HT1080 (cell line): ENCODE results near the gene CCDC122. TPM values are rescaled to one million over a fixed set of nuclear protein-coding genes. Genes with fewer than 3 reads are reported as not detected.

Experiments used
- DNase-seq: peaks from one replicate; pipeline ENCODE4 v3.0.0-alpha.2; 2015; ENCODE audit warnings: low read depth
- total RNA-seq: library from RNA; depleted of rRNA; stranded (reverse); fragments of >200 nt; shearing (Covaris generic); gene quantifications from 2 replicates; pipeline ENCODE4 v1.2.3, GENCODE V29; 2014

CCDC122 gene
- total RNA-seq, 1 experiment from 2014 or later: 4.1 TPM

DNA sequence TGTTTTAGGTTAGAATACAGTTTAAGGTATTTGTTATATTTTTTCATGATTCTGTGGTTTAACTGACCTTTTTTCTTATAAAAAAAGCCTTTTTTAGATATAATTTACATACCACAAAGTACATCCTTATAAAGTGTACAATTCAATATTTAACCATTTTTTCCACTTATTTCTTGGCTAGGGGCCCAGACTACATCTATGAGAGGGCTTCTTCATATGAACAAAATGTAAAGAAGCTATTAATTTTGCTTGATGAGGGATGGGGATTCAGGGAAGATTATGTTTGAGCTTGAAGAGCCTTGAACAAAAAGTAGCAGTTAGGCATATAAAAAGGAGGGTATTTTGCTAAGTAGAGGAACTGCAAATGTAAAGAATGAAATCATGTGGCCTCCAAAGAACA is 2.2 kb downstream of the CCDC122 start:
- no peak for DNase-seq

DNA sequence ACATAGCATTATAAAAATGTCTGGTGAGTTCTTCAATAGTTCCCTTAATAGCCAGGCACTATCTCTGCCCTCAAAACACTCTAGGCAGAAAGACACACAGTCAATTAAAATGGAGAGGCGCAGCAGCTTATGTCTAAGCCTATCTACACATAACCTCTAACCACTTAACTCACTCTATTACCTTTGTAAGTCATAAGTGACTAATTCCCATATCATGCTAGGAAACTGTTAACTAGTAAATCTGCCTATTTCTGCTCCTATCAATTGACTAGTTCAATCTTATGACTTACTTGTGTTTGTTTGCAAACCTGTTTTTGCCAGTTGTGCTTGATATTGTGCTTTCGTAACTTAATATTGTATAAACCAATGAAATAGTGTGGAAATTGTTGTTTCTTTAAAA is 3.2 kb downstream of the CCDC122 start:
- DNase-seq: no peak

DNA sequence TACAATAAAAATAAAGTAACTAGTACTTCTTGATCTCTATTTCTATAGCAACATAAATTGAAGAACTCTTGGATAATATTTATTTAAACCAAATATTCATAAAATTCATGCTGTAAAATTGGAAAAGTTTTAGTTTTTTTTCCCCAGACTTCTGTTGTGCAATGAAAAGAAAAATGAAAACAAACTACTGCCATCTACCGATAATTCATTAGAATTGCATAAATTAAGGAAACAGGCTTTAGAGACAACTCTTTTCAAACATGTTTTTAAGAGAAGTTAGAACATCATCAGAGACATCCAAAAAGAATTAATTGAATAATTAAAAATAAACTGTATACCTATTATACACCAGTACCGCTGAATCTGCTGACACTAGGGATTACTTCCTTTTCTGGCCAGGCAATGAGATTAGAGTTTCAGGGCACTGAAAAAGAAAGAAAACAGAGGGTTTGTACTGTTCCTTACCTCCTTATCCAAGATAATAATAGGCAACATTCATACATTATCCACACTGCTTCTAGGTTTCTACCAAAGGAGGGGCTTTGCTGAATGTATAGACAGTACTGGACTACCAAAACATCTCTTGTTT is 4.9 kb downstream of the CCDC122 start:
- DNase-seq: peak; percentile 22

DNA sequence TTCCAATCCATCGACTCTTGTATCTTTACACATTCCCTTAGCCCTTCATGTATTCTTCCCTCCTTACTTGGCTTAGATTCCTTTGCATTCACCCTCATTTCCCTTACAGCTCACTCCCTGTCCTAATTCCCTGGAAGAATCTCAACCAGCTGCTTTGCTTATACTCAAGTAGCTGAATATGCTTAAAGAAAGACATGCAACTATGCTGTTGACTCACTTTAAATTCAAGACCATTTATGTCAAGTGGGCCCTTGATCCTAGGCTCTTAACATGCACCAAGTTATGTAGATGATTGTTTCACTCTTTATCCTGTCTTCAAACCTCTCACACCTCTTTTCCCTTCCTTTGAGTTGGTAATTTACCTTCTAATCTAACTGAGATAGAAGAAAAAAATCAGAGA is 7.4 kb downstream of the CCDC122 start:
- DNase-seq: no peak

DNA sequence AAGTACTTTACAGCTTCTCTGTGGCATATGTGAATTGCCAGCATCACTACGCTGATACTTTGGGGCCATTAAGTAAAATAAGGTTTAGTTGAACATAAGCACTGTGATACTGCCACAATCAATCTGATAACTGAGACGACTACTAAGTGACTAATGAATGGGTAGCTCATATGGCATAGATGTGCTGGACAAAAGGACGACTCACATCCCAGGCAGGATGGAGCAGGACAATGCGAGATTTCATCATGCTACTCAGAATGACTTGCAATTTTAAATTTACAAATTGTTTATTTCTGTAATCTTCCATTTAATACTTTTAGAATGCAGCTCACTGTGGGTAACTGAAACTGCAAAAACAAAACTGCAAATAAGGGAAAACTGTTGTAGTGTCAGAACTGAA is 13.6 kb downstream of the CCDC122 start:
- peak; percentile 70 for DNase-seq

DNA sequence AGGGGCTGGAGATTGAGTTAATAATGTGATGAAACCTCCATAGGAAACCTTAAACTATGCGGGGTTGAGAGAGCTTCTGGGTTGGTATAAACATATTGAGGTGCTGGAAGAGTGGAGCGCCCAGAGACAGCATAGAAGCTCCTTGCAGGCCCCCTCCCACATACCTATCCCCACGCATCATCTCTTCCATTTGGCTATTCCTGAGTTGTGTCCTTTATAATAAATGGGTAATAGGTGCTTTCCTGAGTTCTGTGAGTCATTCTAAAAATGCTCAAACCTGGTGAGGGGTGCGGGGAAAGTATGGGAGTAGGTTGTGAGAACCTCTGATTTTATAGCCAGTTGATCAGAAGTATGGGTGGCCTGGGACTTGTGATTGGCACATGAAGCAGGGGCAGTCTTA is 14.6 kb downstream of the CCDC122 start:
- DNase-seq: peak; percentile 18

DNA sequence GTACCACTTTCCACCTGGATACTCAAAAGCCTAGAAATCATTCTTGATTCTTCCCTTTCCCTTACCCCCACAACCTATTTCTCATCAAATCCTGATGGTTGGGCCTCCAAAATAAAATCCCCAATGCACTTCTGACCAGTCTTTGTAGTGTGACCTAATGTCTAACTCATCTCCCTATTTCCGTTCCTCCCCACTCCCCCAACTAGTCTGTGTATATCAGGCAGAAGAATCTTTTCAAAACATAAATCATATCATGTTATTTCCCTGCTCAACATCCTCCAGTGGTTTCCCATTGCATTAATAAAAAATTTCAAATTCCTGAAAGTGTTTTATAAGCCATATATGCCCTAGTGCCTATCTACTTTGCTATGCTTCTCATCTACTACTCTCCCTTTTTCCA is 17.7 kb downstream of the CCDC122 start:
- DNase-seq: peak; percentile 17

DNA sequence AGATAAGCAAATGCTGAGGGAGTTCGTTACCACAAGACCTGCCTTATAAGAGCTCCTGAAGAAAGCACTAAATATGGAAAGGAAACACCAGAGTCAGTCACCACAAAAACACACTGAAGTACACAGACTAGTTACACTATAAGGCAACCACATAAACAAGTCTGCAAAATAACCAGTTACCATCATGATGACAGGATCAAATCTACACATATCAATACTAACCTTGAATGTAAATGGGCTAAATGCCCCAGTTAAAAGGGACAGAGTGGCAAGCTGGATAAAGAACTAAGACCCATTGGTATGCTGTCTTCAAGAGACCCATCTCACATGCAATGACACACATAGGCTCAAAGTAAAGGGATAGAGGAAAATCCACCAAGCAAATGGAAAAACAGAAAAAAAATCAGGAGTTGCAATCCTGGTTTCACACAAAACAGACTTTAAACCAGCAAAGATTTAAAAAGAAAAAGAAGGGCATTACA is 26.6 kb downstream of the CCDC122 start:
- DNase-seq: no peak

DNA sequence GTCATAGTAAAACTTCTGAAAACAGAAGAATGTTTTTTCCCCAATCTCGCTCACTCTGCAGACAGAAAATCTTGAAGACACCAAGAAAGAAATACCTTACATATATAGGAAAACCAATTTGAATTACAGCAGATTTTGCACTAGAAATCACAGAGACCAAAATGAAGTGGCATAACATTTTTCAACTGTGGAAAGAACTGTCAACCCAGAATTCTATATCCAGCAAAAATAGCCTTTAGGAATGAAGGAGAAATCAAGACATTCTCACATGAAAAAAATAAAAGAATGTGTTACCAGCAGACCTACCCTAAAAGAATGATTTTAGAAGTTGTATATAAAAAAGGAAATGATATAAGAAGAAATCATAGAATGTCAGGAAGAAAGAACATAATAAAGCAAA is 28.7 kb downstream of the CCDC122 start:
- DNase-seq: no peak

DNA sequence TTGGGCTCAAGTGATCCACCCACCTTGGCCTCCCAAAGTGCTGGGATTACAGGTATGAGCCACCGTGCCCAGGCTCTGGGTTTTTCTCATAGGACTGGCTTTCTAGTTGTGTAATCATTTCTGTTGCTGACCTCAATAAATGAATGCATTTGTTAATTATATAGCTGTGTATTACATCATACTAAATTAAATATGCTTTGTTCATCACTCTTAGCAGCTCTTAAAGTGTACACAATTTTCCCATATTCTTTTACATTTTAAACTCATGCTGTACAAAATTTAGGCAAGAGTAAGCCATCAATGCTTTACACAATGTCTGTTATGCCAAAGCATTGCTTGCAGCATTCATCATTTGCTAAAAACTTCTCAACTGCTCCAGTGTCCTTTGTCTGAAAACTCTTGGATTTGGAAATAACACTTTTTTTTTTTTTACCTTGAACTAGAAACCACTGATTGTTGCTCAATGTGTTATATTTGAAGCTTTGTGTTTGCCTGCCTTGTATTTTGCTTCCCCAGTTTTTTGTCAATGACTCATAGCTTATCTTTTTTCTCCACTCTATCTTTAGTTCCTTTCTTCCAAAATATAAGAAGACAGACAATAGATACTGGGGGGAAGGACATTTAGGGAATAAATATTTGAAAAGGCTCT is 31.4 kb downstream of the CCDC122 start:
- peak; percentile 72 for DNase-seq

DNA sequence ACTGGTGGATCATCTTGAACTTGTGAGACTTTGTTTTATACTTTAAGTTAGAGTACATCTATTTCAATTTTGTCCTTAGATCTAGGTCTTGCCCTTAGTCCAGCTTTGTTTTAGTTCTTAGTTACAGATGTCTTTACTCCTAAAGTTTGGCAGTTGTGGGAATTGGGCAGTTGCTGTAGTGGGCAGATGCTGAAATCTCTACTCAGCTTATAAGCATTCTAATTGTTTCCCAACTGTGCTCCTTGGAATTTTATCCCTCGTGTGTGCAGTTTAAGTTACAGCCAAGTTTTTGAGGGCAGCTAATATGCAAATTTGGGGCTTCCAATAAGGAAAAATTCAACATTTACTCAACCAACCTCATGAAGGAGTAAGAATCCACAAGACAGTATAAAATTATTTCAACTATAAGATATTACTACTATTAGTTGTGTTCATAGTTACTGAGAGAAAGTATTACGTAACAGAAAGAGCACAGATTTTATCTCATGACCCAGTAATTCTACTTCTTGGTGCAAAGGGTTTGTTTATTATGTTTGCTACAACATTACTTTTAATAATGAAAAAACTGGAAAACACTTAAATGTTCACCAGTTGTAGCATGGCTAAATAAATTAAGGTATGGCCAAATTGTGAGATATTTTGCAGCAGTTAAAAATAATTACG is 32.9 kb downstream of the CCDC122 start:
- no peak for DNase-seq

DNA sequence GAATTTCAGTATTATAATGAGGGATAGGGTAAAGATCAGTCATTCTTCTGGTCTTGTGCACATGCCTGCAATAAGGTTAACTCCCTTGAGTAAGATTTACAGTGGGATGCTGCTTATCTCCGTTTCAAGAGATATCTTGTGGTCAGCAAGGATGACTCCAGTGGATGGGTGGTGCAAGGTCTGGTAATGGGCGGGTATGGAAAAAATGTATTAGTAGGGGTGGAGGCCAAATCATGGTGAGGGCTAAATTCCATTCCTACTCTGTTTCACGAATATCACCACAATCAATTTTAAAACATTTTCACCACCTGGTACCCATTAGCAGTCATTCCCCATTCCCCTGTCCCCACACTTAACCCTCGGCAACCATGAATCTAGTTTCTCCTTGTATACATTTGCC is 40.6 kb downstream of the CCDC122 start:
- DNase-seq: no peak

DNA sequence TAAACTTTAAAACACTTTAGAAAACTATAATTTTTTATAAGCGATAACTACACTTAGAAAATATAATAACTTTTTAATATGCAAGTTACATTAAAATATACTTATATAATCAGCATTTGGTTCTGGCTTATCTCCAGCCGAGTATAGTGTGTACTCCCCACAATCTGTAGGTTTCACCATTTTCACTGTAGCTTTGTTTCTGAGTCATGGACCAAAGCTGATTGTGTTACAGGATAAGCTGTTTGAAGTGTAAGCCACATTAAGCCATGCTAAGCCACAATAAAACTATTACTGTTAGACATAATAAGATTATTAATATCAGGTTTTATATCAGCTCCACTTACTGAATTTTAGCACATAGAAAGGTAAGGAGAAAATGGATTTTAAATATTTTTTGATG is 43.8 kb downstream of the CCDC122 start:
- DNase-seq: peak; percentile 3

DNA sequence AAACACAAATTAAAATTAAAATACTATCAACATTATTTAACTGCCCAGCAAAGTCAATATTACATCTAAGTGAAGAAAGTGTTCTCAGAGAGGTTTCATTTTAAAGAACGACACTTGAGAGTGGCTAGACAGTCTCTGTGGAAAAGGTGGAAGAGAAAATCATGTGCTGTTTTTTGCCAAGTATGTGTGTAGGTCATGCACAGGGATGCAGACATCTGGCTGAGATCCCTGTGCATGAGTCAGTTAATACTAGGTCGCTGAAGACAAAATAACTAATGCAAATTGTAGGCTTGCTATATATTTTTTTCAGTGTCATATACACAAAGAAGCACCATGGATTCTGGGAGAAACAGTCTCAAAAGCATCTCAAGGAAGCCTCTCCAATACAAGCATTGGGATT is 48.5 kb downstream of the CCDC122 start:
- DNase-seq: no peak

DNA sequence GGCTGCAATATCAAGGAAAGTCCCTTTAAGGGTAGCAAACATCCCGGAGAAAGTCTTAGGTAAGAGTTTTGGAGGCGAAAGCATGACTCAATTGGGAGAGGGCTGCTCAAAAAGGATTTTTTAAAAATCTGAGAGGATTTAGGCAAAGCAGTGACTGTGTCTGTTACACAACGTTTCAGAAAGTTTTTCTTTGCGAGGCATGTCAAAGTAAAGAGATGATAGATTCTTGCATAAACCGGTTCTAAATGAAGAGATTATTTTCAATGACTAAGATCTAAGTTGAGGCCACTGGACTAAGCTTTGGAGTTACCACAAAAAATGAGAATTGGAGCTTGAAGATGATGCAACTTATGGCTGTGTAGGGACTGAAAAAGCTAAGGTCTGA is 49.1 kb downstream of the CCDC122 start:
- DNase-seq: peak; percentile 2

DNA sequence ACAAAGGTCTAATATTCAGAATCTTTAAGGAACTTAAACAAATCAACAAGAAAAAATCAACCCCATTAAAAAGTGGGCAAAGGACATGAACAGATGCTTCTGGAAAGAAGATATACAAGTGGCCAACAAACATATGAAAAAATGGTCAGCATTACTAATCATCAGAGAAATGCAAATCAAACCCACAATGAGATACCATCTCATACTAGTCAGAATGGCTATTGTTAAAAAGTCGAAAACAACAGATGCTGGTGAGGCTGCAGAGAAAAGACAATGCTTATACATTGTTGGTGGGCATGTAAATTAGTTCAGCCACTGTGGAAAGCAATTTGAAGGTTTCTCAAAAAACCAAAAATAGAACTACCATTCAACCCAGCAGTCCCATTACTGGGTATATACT is 54.9 kb downstream of the CCDC122 start:
- DNase-seq: peak; percentile 69

DNA sequence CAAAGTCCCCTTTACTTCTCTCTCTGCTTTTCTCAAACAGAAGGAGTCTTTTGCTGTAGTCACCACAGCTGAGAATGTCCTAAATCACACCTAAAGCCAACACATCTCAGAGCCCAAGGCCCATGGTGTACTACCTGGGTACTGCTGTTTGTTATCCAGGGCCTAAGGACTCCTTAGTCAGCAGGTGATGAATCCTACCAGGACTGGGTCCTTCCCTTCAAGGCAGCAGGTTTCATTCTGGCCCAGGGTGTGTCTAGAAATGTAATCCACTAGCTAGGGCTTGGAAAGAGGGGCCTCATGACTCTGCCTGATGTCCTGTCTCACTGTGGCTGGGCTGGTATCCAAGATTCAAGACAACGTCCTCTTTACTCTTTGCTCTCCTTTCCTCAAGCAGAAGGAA is 56.6 kb downstream of the CCDC122 start:
- DNase-seq: peak; percentile 42

DNA sequence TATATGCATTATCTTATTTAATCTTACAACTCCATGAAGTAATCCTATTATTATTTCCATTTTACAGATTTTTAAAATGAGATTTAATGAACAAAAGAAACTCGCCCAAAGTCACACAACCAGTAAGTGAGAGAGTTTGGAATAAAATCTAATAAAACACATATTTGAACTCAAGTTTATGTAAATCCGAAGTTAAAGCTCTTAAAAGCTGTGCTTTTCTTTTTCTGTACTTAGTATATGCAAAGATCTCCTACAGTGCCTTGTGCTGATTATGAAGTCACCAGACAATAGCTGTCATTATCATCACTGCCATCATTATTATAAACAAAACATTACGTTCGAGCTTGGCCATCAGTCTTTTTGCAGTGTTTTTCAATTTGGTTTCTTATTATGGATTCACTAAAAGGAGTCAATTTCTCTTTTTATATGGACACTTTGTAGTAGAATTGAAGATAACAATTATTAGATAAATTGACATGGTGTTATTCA is 63.1 kb downstream of the CCDC122 start:
- no peak for DNase-seq

DNA sequence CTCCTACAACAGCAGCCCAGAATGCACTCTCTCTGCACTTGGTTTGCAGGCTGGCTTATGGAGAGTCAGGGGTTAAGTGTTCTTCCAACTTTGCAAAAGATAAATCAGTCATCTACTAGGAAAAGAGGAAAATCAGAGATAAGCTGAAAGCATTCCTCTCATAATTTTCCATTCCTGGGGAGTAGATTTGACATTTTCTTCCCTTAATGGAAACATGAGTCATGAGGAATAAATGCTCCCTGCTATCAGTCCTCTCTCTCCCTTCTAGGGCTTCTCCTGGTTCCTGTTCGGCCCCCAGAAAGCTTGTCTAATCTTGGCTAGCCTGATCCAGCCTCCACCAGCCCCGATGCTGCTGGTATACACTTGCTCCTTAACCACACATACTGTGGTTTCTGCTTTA is 64.3 kb downstream of the CCDC122 start:
- DNase-seq: peak; percentile 70

DNA sequence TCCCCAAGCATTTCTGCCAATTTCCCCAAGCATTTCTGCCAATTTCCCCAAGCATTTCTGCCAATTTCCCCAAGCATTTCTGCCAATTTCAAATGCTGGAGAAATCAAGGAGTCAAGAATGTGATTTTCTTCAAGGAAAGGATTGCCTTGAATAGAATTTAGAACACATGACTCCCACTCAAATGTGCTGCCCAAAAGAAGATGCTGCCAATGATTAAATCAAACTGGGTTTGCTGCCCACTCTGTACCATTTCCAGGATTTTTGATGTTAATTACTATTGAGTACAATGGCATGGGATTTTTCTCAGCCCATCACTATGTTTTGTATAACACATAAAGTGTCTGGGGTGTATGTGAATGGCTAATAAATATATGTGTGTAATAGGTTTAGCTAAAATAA is 70.9 kb downstream of the CCDC122 start:
- DNase-seq: no peak

DNA sequence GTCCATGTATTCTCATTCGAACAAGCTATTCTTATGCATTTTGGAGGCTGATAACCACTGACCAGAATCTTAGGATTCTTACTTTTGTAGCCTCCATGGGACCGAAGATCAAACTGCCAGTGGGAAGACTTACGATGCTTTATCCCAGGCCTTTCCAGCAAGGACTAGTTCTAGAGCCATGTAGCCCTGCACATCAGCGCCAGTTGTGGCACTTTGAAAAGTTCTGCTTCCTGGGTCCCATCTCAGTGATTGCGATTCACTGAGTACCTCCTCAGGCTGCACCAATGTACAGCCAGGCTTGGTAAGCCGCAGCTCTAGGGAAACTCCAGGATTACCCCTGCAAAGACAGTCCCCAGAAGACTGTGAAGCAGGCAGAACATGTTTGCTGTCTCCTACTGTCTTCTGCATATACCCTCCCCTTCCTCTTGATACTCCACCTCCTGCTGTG is 73.8 kb downstream of the CCDC122 start:
- DNase-seq: peak; percentile 76

DNA sequence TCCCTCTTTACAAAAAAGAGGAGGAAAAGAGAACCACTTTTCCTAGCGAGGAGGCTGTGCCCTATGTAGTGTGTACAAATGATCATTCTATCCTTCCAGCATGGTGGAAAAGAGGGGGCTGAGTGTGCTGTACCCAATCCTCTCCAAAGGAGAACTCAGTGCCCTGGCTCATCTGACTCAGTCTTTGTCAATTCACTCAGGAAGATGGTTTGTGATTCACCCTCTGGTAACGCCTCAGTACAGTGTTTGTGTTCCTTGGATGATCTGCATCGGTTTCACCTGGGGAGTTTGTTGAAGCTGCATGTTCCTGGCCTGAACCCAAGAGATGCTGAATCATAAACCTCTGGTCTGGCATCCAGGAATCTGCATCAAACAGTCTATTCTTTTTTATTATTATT is 74.5 kb downstream of the CCDC122 start:
- DNase-seq: peak; percentile 98
